IMR-90 (cell line): ENCODE data around the gene DNASE2B.

Source experiments
- CEBPB ChIP-seq: IDR thresholded peaks from 2 replicates; pipeline ENCODE4 v1.6.1; 2012; ENCODE audit warnings: low read depth, low read length, improper control_type of control experiment
- CTCF ChIP-seq: conservative IDR thresholded peaks from 2 replicates; pipeline ENCODE4 v1.5.1; 2012; ENCODE audit warnings: mild to moderate bottlenecking, low read depth, low read length, improper control_type of control experiment

DNA sequence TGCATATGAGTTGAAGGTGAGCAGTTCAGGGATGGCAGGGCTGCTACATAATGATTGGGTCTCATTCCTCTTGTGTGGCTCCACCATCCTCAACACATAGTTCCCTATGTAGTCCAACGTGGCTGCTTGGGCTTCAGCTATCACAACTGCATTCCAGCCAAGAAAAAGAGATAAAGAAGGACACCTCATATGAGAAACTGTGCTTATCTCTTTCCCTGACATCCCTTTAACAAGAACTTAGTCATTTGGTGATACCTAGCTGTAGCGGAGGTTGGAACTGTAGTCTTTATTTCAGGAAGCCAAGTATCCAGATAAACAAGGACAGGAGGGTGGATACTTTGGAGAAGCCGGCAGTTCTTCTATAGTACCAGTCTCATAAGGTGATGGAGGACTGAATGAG, 42.7 kb upstream of the DNASE2B start:
- TF ChIP-seq CTCF = no peak
- TF ChIP-seq CEBPB = no peak
